ENCODE measurements around the gene CFB. TPM values are rescaled to one million over a fixed set of nuclear protein-coding genes. Genes with fewer than 3 reads are reported as not detected.

The CFB gene
- total RNA-seq (1 to 10 TPM in 2 of 5 experiments, under 1 TPM in 1, not detected in 2; 0.56 to 1.4 (median 1.1) TPM), polyA plus RNA-seq (1 to 10 TPM; 1.4 to 1.8 TPM), total RNA-seq (not detected)

- POLR2A ChIA-PET = interaction anchor here (0.6 kb wide), 1 partner anchor 293 kb away, joined by 3 read pairs; the partner anchor contains the start of gene BAG6
These were observed at the start of gene CFB for GRCh38 chr6:31945507-31946369. Gene CFB (plus strand): TSS chr6:31946095. CDS start chr6:31946222, 127 bp downstream.

DNA sequence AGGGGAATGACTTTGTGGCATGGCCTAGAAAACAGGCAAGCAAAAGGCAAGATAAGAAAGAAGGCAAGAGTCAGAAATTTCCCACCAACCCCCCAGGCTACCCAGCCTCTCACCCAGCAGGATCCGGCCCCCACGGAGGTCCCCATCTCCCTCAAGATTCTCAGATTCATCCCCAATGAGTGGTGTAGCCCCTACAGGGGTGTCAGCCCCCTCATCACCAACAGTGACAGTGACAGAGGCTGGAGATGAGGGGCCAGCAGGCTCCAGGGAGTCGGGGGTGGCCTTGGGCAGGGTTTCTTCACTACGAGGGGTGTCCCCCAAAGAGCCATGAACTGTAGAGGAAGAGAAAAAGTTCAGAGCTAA is 49.4 kb upstream of the CFB start:
- POLR2A ChIA-PET = interaction anchor here (1.5 kb wide), 1 partner anchor 77 kb away, joined by 4 read pairs; no protein-coding TSS in a partner anchor

More at GRCh38 chr6:31945507-31946369, at the start of gene CFB:
- H3K4me1 ChIP-seq (ENCODE audit: control insufficient read depth in 2 of 2, insufficient read depth in 2 of 2, low read length in 2 of 2) = no peaks in the 10 kb centered on the region
- H3K36me3 ChIP-seq (ENCODE audit: control insufficient read depth in 2 of 3, insufficient read depth in 3 of 3, low read length in 3 of 3) = peaks cover 0 to 4% (median 0%) of the 10 kb centered on the region in 3 experiments
- no peak for ATAC-seq
- no peak for DNase-seq
- H3K27ac ChIP-seq (ENCODE audit: low read depth, low read length) = no peak within 1 kb of the TSS
- intact Hi-C loops (cut with micrococcal nuclease) = no loop called here
- H3K9me3 ChIP-seq (ENCODE audit: control insufficient read depth in 2 of 3, low read length in 3 of 3) = no peaks in the 10 kb centered on the region
- Mint-ChIP-seq H3K27me3 (peaks cover 0 to 14% (median 7%) of the 10 kb centered on the region in 5 donors), H3K4me1 (peaks cover 0 to 8% (median 0%) of the 10 kb centered on the region in 7 donors), H3K9me3 (no peaks in the 10 kb centered on the region), H3K36me3 (no peaks in the 10 kb centered on the region), H3K4me3 (no peak within 1 kb of the TSS), H3K27ac (peak within 1 kb of the TSS in 3 of 9 donors; percentile 13 to 54 (median 36))
- CTCF ChIA-PET = no interaction called here
- no peaks in the 10 kb centered on the region for H3K27me3 ChIP-seq (ENCODE audit: control insufficient read depth in 2 of 2, insufficient read depth in 2 of 2, low read length in 2 of 2)
- no peak within 1 kb of the TSS for H3K4me3 ChIP-seq (ENCODE audit: low read length)

GRCh38 chr6:31896856-31897611 is 48.9 kb upstream of the CFB start:
- DNase-seq = peak in 4 of 9 donors; percentile 9 to 42 (median 28)
- peak overlapping the region; percentile 73 to 99 (median 90) for H3K4me3 Mint-ChIP-seq
- H3K27me3 Mint-ChIP-seq = no peaks in the 10 kb centered on the region
- no peaks in the 10 kb centered on the region for H3K9me3 ChIP-seq (ENCODE audit: control insufficient read depth in 2 of 3, low read length in 3 of 3)
- H3K27ac ChIP-seq (ENCODE audit: low read depth, low read length) = peak overlapping the region; percentile 96
- peaks cover 3 to 14% (median 8%) of the 10 kb centered on the region in 5 donors for H3K36me3 Mint-ChIP-seq
- POLR2A ChIA-PET = interaction anchor here (0.6 to 2.3 kb wide), 10 partner anchors 19 to 1075 kb away, joined by 3 to 13 read pairs (median 6); partner anchors contain the start of genes BAG6, CSNK2B, DXO and GPANK1
- no peaks in the 10 kb centered on the region for H3K27me3 ChIP-seq (ENCODE audit: control insufficient read depth in 2 of 2, insufficient read depth in 2 of 2, low read length in 2 of 2)
- H3K27ac Mint-ChIP-seq = peak overlapping the region; percentile 73 to 97 (median 87)
- intact Hi-C loops (cut with micrococcal nuclease) = loop anchor here (1.0 to 10.0 kb wide), 13 partner anchors 34 to 948 kb away; partner anchors contain the start of genes AGPAT1 (in 1 of the 2), ATP6V1G2 (in 1 of the 2), DDAH2 (in 1 of the 2) and FKBPL (in 1 of the 2)
- ATAC-seq = no peak
- peaks cover 22 to 41% (median 33%) of the 10 kb centered on the region in 7 donors for H3K4me1 Mint-ChIP-seq
- H3K4me1 ChIP-seq (ENCODE audit: control insufficient read depth in 2 of 2, insufficient read depth in 2 of 2, low read length in 2 of 2) = peaks cover 14 to 20% of the 10 kb centered on the region in 2 donors
- H3K9me3 Mint-ChIP-seq = peaks cover 0 to 3% (median 0%) of the 10 kb centered on the region in 11 donors
- H3K4me3 ChIP-seq (ENCODE audit: low read length) = peak overlapping the region; percentile 93
- CTCF ChIA-PET = interaction anchor here (0.7 to 1.4 kb wide), 5 partner anchors 8 to 281 kb away, joined by 3 to 4 read pairs (median 3); partner anchors contain the start of genes NELFE and SKIC2
- H3K36me3 ChIP-seq (ENCODE audit: control insufficient read depth in 2 of 3, insufficient read depth in 3 of 3, low read length in 3 of 3) = peaks cover 0 to 26% (median 9%) of the 10 kb centered on the region in 3 experiments

More for the DNA sequence above, 49.4 kb upstream of the CFB start:
- DNase-seq (no peak), ATAC-seq (no peak)
- no peaks in the 10 kb centered on the region for H3K27me3 ChIP-seq (ENCODE audit: control insufficient read depth in 2 of 2, insufficient read depth in 2 of 2, low read length in 2 of 2)
- peaks cover 7 to 19% (median 9%) of the 10 kb centered on the region in 5 donors for H3K36me3 Mint-ChIP-seq
- H3K4me1 Mint-ChIP-seq = peaks cover 22 to 41% (median 33%) of the 10 kb centered on the region in 7 donors
- H3K4me3 Mint-ChIP-seq = peak overlapping the region; percentile 73 to 92 (median 86)
- no peaks in the 10 kb centered on the region for H3K9me3 ChIP-seq (ENCODE audit: control insufficient read depth in 2 of 3, low read length in 3 of 3)
- CTCF ChIA-PET = interaction anchor here (1.6 kb wide), 1 partner anchor 9 kb away, joined by 3 read pairs; no protein-coding TSS in a partner anchor
- peak overlapping the region; percentile 93 for H3K4me3 ChIP-seq (ENCODE audit: low read length)
- H3K27ac Mint-ChIP-seq = peak overlapping the region; percentile 73 to 93 (median 87)
- intact Hi-C loops (cut with micrococcal nuclease) = loop anchor here (2.0 to 10.0 kb wide), 7 partner anchors 99 to 948 kb away; partner anchors contain the start of genes AGPAT1 (in 1 of the 2), ATP6V1G2 (in 1 of the 2), FKBPL (in 1 of the 2) and GPSM3 (in 1 of the 2)
- H3K36me3 ChIP-seq (ENCODE audit: control insufficient read depth in 2 of 3, insufficient read depth in 3 of 3, low read length in 3 of 3) = peaks cover 0 to 30% (median 9%) of the 10 kb centered on the region in 3 experiments
- H3K27ac ChIP-seq (ENCODE audit: low read depth, low read length) = peak overlapping the region; percentile 96
- H3K9me3 Mint-ChIP-seq = peaks cover 0 to 3% (median 0%) of the 10 kb centered on the region in 11 donors
- no peaks in the 10 kb centered on the region for H3K27me3 Mint-ChIP-seq
- peaks cover 14 to 20% of the 10 kb centered on the region in 2 donors for H3K4me1 ChIP-seq (ENCODE audit: control insufficient read depth in 2 of 2, insufficient read depth in 2 of 2, low read length in 2 of 2)

GRCh38 chr6:31897612-31898382 is 48.1 kb upstream of the CFB start, which contains the start of gene EHMT2:
Gene EHMT2 (minus strand): TSS chr6:31897698. CDS start chr6:31897677, 21 bp downstream.
- Mint-ChIP-seq H3K4me3 (peak within 1 kb of the TSS; percentile 92 to 99 (median 96)), H3K36me3 (peaks cover 0 to 8% (median 4%) of the 10 kb centered on the region in 5 donors), H3K27ac (peak within 1 kb of the TSS; percentile 91 to 99 (median 97)), H3K9me3 (peaks cover 0 to 3% (median 0%) of the 10 kb centered on the region in 11 donors), H3K4me1 (peaks cover 25 to 46% (median 39%) of the 10 kb centered on the region in 7 donors), H3K27me3 (peaks cover 0 to 2% (median 0%) of the 10 kb centered on the region in 5 donors)
- intact Hi-C loops (cut with micrococcal nuclease) = loop anchor here (1.0 to 10.0 kb wide), 17 partner anchors 34 to 1071 kb away; partner anchors contain the start of genes ABHD16A (in 2 of the 2), SKIC2 (in 2 of the 2), AGPAT1 (in 1 of the 2) and ATP6V1G2 (in 1 of the 2)
- Histone ChIP-seq H3K36me3 (ENCODE audit: control insufficient read depth in 2 of 3, insufficient read depth in 3 of 3, low read length in 3 of 3) (peaks cover 0 to 18% (median 7%) of the 10 kb centered on the region in 3 experiments), H3K27me3 (ENCODE audit: control insufficient read depth in 2 of 2, insufficient read depth in 2 of 2, low read length in 2 of 2) (no peaks in the 10 kb centered on the region), H3K4me3 (ENCODE audit: low read length) (peak within 1 kb of the TSS; percentile 93), H3K4me1 (ENCODE audit: control insufficient read depth in 2 of 2, insufficient read depth in 2 of 2, low read length in 2 of 2) (peaks cover 17 to 23% of the 10 kb centered on the region in 2 donors), H3K27ac (ENCODE audit: low read depth, low read length) (peak within 1 kb of the TSS; percentile 96), H3K9me3 (ENCODE audit: control insufficient read depth in 2 of 3, low read length in 3 of 3) (no peaks in the 10 kb centered on the region)
- ChIA-PET CTCF (interaction anchor here (0.6 to 1.5 kb wide), 8 partner anchors 9 to 894 kb away, joined by 3 to 4 read pairs (median 3); partner anchors contain the start of genes NELFE, NEU1 and SKIC2), POLR2A (interaction anchor here (0.6 to 2.3 kb wide), 18 partner anchors 11 to 1074 kb away, joined by 3 to 13 read pairs (median 4); partner anchors contain the start of genes BAG6, BRD2, C6orf47 and CSNK2B)
- peak; percentile 78 to 93 (median 84) for DNase-seq
- ATAC-seq = peak; percentile 73

All from naive thymus-derived CD4-positive, alpha-beta T cell (primary cell).